Suprapubic skin (tissue), 4 donors: ENCODE results near the gene TMEM63B.

ENCODE experiments used
- EP300 ChIP-seq: sonication (generic); formaldehyde crosslinking; IDR thresholded peaks from one replicate; pipeline ENCODE4 v1.6.1; 2017; ENCODE audit warnings: antibody characterized with exemption
- POLR2A ChIP-seq, 2 donors: fragments of 450-650 bp; IDR thresholded peaks; one replicate each; pipeline ENCODE4 v1.6.1; 2017; ENCODE audit warnings: antibody characterized with exemption in 2 of 2, mild to moderate bottlenecking in 2 of 2, moderate library complexity in 2 of 2
- POLR2AphosphoS5 ChIP-seq, 3 donors: sonication (generic); formaldehyde crosslinking; IDR thresholded peaks; one replicate each; pipeline ENCODE4 v1.6.1; 2017; ENCODE audit warnings: antibody characterized with exemption in 3 of 3
- TF ChIP-seq, protein P1 (sequence below), 2 donors: fragments of 200-600 bp in 1 of 2; fragments of 450-650 bp in 1 of 2; sonication (generic) in 1 of 2; IDR thresholded peaks; one replicate each; pipeline ENCODE4 v1.5.1; 2016 to 2019; ENCODE audit warnings: antibody characterized with exemption in 2 of 2, mild to moderate bottlenecking in 1 of 2, moderate library complexity in 1 of 2

DNA sequence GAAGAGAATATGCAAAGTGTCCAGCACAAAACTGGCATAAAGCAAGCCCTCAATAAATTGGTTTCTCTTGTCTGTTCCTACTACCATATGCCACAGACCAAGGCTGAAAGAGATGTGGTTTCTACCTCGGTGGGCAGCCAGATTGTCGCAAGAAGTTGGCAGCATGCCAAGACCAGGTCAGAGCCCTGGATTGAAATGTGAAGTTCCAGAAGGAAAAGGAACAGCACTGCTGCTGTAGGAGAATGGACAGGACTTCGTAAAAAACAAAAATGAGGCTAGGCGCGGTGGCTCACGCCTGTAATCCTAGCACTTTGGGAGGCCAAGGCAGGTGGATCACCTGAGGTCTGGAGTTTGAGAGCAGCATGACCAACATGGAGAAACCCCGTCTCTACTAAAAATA lies 22.2 kb upstream of the TMEM63B start:
- TF ChIP-seq, protein P1, sequence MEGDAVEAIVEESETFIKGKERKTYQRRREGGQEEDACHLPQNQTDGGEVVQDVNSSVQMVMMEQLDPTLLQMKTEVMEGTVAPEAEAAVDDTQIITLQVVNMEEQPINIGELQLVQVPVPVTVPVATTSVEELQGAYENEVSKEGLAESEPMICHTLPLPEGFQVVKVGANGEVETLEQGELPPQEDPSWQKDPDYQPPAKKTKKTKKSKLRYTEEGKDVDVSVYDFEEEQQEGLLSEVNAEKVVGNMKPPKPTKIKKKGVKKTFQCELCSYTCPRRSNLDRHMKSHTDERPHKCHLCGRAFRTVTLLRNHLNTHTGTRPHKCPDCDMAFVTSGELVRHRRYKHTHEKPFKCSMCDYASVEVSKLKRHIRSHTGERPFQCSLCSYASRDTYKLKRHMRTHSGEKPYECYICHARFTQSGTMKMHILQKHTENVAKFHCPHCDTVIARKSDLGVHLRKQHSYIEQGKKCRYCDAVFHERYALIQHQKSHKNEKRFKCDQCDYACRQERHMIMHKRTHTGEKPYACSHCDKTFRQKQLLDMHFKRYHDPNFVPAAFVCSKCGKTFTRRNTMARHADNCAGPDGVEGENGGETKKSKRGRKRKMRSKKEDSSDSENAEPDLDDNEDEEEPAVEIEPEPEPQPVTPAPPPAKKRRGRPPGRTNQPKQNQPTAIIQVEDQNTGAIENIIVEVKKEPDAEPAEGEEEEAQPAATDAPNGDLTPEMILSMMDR (IDR thresholded peaks at IDR 0.05), result no peak
- TF ChIP-seq POLR2AphosphoS5 (IDR thresholded peaks at IDR 0.05) (no peak), POLR2A (IDR thresholded peaks at IDR 0.05) (no peak), EP300 (no peak)
